IgD-negative memory B cell (primary cell): Measurements from ENCODE around the gene FAM76B. TPM values are rescaled to one million over a fixed set of nuclear protein-coding genes. Genes with fewer than 3 reads are reported as not detected.
"Not testable (repeated sequence)": the region's sequence is repeated elsewhere in the genome, so short reads cannot be mapped to it uniquely, and the experiment has no call there.

Experiments
- H3K27ac Mint-ChIP-seq, 3 donors: one replicate each; pipeline ENCODE4 v1.8.0; 2020 to 2022; ENCODE audit warnings: mild to moderate bottlenecking in 3 of 3, mixed read lengths in 3 of 3, moderate library complexity in 1 of 3
- H3K27me3 Mint-ChIP-seq: one replicate; pipeline ENCODE4 v1.8.0; 2021; ENCODE audit warnings: mixed read lengths
- H3K36me3 Mint-ChIP-seq: one replicate; pipeline ENCODE4 v1.8.0; 2020; ENCODE audit warnings: mild to moderate bottlenecking, mixed read lengths
- H3K4me1 Mint-ChIP-seq, 3 donors: one replicate each; pipeline ENCODE4 v1.8.0; 2020 to 2022; ENCODE audit warnings: mixed read lengths in 3 of 3, mild to moderate bottlenecking in 1 of 3
- H3K4me3 Mint-ChIP-seq, 4 donors: one replicate each; pipeline ENCODE4 v1.8.0; 2020 to 2022; ENCODE audit warnings: mild to moderate bottlenecking in 4 of 4, mixed read lengths in 4 of 4, moderate library complexity in 3 of 4
- H3K9me3 Mint-ChIP-seq, 3 donors: one replicate each; pipeline ENCODE4 v1.8.0; 2020 to 2021; ENCODE audit warnings: mixed read lengths in 3 of 3, mild to moderate bottlenecking in 1 of 3
- polyA plus RNA-seq: library from polyadenylated mRNA; unstranded; fragments of 300-500 nt; fragmentation: Illumina TruSeq; gene quantifications from one replicate; pipeline ENCODE4 v1.2.3, GENCODE V29; 2021

Gene FAM76B
- polyA plus RNA-seq = 19.6 TPM

- H3K9me3 Mint-ChIP-seq = no peaks in the 10 kb centered on the region
- peaks cover 27 to 37% (median 35%) of the 10 kb centered on the region in 3 donors for H3K4me1 Mint-ChIP-seq
- peak within 1 kb of the TSS; percentile 100 for H3K27ac Mint-ChIP-seq
- H3K36me3 Mint-ChIP-seq = peaks cover 5% of the 10 kb centered on the region
- no peaks in the 10 kb centered on the region for H3K27me3 Mint-ChIP-seq
- H3K4me3 Mint-ChIP-seq = peak within 1 kb of the TSS; percentile 99 to 100 (median 100)
These were observed at the start of gene FAM76B for GRCh38 chr11:95789506-95790122. TSS of gene FAM76B (minus strand) at chr11:95789782. CDS start at chr11:95789478, 304 bp downstream.

DNA sequence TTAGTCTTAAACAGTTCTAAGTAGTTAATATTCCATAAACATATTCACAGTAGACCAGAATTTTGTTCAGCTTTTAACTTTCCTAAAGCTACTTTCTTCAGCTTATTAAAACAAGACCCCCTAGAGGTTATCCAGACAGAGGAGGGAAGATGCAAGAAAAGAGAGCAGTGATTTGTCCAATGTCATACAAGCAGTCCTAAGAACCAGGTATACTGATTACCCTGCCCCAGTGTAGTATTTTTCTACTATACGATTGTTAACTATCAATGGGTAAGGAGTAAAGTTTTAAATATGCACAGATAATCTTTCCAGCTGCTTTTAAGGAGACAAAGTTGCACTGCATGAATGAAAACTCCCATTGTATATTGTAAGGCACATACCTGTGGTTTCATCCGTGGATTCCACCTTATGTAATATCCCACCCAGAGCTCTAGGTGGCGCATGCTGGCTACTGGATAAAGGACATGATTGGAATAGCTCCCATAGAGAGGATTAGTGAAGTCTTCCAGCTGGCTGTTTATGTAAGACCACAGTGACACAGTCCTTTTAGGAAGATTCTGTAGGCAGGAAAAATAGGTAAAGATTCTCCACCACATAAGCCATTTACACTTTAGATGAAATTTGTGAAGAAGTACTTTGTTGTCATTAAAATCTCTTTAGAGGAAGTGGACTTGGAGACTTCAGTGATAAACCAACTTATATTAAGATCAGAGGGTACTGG is 46.3 kb upstream of the FAM76B start:
- peaks cover 0 to 2% (median 0%) of the 10 kb centered on the region in 3 donors for H3K4me1 Mint-ChIP-seq
- H3K9me3 Mint-ChIP-seq = no peaks in the 10 kb centered on the region
- H3K36me3 Mint-ChIP-seq = peaks cover under 1% of the 10 kb centered on the region
- H3K27me3 Mint-ChIP-seq = no peaks in the 10 kb centered on the region
- peak overlapping the region in 2 of 3 donors; percentile 2 to 11 for H3K27ac Mint-ChIP-seq
- no peak overlapping the region for H3K4me3 Mint-ChIP-seq

- Mint-ChIP-seq H3K4me3 (peak overlapping the region in 1 of 4 donors; percentile 9), H3K36me3 (peaks cover 5% of the 10 kb centered on the region), H3K27me3 (no peaks in the 10 kb centered on the region), H3K27ac (peak overlapping the region in 2 of 3 donors; percentile 11 to 71), H3K9me3 (no peaks in the 10 kb centered on the region), H3K4me1 (peaks cover 0 to 2% (median 0%) of the 10 kb centered on the region in 3 donors)
These were observed 45.8 kb upstream of the FAM76B start for GRCh38 chr11:95835351-95835750.

GRCh38 chr11:95833378-95833777 is 43.8 kb upstream of the FAM76B start:
- no peaks in the 10 kb centered on the region for H3K9me3 Mint-ChIP-seq
- H3K4me1 Mint-ChIP-seq = peaks cover 0 to 4% (median 0%) of the 10 kb centered on the region in 3 donors
- no peak overlapping the region for H3K4me3 Mint-ChIP-seq
- peaks cover 7% of the 10 kb centered on the region for H3K36me3 Mint-ChIP-seq
- H3K27me3 Mint-ChIP-seq = no peaks in the 10 kb centered on the region
- peak overlapping the region in 1 of 3 donors; percentile 50 for H3K27ac Mint-ChIP-seq

- Mint-ChIP-seq H3K9me3 (no peaks in the 10 kb centered on the region), H3K4me3 (no peak overlapping the region), H3K27me3 (no peaks in the 10 kb centered on the region), H3K36me3 (peaks cover 11% of the 10 kb centered on the region), H3K27ac (no peak overlapping the region), H3K4me1 (peaks cover 0 to 4% (median 0%) of the 10 kb centered on the region in 3 donors)
These were observed 43.2 kb upstream of the FAM76B start for GRCh38 chr11:95832763-95833162.

DNA sequence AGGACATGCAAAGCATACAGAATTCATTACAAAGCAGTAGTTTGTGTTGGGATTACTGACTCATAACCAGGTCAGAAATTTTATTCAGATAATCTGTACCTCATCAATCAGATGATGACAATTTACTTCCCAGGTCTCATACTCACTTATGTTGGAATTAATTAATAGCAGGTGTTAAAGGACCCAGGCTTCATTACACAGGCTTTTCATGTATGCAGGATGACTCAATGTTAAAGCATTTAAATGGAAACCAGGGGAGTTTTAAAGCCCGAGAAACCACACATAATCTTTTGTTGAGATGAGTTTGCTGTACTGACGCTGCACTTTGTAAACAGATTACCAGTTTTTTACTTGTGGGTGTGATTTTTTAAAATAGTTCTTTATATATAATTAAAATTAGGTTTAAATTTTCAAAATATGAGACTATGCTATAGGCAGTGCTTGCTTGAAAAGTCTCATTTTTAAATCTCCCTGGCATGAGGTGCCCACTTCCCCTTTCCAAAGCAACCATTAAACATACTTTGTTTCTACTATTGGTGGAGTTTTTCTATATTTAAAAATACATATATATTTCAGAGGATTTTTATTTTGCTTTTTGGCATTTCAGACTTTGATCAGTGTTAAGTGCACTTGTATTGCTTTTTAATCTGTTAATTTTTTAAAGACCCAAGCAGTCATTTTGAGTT is 41.8 kb upstream of the FAM76B start:
- Mint-ChIP-seq H3K4me1 (peaks cover 0 to 4% (median 0%) of the 10 kb centered on the region in 3 donors), H3K9me3 (no peaks in the 10 kb centered on the region), H3K4me3 (no peak overlapping the region), H3K27me3 (no peaks in the 10 kb centered on the region), H3K27ac (no peak overlapping the region), H3K36me3 (peaks cover 15% of the 10 kb centered on the region)

GRCh38 chr11:95829580-95830259 is 40.1 kb upstream of the FAM76B start:
- Mint-ChIP-seq H3K9me3 (peaks cover 0 to 2% (median 0%) of the 10 kb centered on the region in 3 donors), H3K4me3 (no peak overlapping the region), H3K36me3 (peaks cover 17% of the 10 kb centered on the region), H3K4me1 (peaks cover 0 to 4% (median 0%) of the 10 kb centered on the region in 3 donors), H3K27me3 (no peaks in the 10 kb centered on the region), H3K27ac (no peak overlapping the region)

- Mint-ChIP-seq H3K4me1 (peaks cover 0 to 2% (median 0%) of the 10 kb centered on the region in 3 donors), H3K36me3 (peaks cover 17% of the 10 kb centered on the region), H3K27me3 (no peaks in the 10 kb centered on the region), H3K9me3 (peaks cover 0 to 2% (median 0%) of the 10 kb centered on the region in 3 donors), H3K27ac (no peak overlapping the region), H3K4me3 (no peak overlapping the region)
These were observed 38.1 kb upstream of the FAM76B start for GRCh38 chr11:95827696-95828095.

DNA sequence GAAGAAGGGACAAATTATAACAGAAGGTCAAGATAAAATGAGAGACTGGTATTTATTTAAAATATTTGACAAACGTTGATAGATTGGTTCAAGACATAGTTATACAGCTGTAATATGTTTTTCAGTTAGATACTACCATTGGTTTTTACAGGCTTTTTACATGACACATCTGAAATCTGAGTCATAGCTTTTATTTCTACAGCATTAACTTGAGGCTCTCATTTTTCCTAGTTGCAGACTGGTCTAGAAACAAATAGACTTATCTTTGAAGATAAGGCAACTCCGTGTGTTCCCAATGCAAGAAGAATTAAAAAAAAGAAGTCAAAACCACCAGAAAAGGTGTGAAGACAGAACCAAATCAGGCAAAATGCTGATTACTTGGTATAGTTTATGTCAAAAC is 32.1 kb upstream of the FAM76B start:
- H3K27ac Mint-ChIP-seq = no peak overlapping the region
- H3K4me1 Mint-ChIP-seq = no peaks in the 10 kb centered on the region
- peaks cover 0 to 2% (median 0%) of the 10 kb centered on the region in 3 donors for H3K9me3 Mint-ChIP-seq
- no peaks in the 10 kb centered on the region for H3K27me3 Mint-ChIP-seq
- no peak overlapping the region for H3K4me3 Mint-ChIP-seq
- H3K36me3 Mint-ChIP-seq = peaks cover 3% of the 10 kb centered on the region

DNA sequence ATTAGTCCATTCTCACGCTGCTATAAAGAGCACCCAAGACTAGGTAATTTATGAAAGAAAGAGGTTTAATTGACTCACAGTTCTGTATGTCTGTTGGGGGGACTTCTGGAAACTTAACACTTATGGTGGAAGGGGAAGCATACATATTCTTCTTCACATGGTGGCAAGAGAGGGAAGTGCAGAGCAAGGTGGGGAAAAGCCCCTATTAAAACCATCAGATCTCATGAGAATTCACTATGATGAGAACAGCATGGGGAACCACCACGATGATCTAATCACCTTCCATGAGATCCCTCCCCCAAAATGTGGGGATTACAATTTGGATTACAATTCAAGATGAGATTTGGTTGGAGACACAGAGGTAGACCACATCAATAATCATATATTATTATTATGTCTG is 26.5 kb upstream of the FAM76B start:
- peaks cover 7% of the 10 kb centered on the region for H3K36me3 Mint-ChIP-seq
- no peaks in the 10 kb centered on the region for H3K9me3 Mint-ChIP-seq
- no peaks in the 10 kb centered on the region for H3K27me3 Mint-ChIP-seq
- no peak overlapping the region for H3K4me3 Mint-ChIP-seq
- peak overlapping the region in 1 of 3 donors; percentile 17 for H3K27ac Mint-ChIP-seq
- peaks cover 0 to 5% (median 1%) of the 10 kb centered on the region in 3 donors for H3K4me1 Mint-ChIP-seq

DNA sequence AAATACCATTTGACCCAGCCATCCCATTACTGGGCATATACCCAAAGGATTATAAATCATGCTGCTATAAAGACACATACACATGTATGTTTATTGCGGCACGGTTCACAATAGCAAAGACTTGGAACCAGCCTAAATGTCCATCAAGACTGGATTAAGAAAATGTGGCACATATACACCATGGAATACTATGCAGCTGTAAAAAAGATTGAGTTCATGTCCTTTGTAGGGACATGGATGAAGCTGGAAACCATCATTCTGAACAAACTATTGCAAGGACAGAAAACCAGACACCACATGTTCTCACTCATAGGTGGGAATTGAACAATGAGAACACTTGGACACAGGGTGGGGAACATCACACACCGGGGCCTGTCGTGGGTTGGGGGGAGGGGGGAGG is 21.5 kb upstream of the FAM76B start:
- not testable (repeated sequence) for H3K27ac Mint-ChIP-seq, H3K4me3 Mint-ChIP-seq, H3K4me1 Mint-ChIP-seq, H3K36me3 Mint-ChIP-seq, H3K9me3 Mint-ChIP-seq, H3K27me3 Mint-ChIP-seq

GRCh38 chr11:95806464-95806863 is 16.9 kb upstream of the FAM76B start:
- H3K27ac Mint-ChIP-seq, H3K9me3 Mint-ChIP-seq, H3K27me3 Mint-ChIP-seq, H3K36me3 Mint-ChIP-seq, H3K4me3 Mint-ChIP-seq, H3K4me1 Mint-ChIP-seq: not testable (repeated sequence)

DNA sequence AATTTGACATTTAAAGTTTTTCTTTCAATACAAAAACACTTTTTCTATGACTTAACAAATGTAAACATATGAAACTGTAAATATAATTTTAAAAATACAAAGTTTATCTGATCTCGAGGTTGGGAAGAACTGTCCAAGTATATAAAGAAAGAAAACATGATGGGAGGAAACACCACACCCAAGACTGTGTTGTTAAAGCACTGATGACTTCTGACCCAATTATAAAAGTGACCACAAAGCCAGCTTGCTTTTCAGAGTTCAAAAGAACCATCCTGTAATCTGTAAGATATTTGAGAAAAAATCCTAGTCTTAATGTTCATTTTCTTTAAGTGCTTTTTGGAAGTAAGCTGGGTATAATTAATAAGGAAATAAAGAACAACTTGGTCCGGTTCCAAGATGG is 16.3 kb upstream of the FAM76B start:
- Mint-ChIP-seq H3K4me3 (no peak overlapping the region), H3K27ac (no peak overlapping the region), H3K36me3 (peaks cover 1% of the 10 kb centered on the region), H3K9me3 (peaks cover 0 to 2% (median 0%) of the 10 kb centered on the region in 3 donors), H3K4me1 (peaks cover 0 to 3% (median 0%) of the 10 kb centered on the region in 3 donors), H3K27me3 (no peaks in the 10 kb centered on the region)

DNA sequence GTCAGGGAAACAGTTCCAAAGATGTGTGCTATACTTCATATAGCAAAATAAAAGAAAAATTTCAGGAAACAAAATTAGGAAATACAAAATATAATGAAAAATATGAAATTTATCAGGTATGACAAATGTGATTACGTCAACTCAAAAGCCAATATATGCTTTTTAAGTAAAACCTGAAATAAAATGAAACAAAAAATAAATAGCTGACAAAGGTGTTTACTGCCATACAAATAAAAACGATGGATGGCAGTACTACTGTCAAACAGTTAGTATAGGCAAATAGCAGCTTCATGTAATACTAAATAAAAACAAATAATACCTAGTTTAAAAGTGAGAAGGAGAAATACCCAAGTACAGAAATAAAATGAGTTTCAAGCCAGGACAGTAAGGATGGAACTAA is 14.4 kb upstream of the FAM76B start:
- Mint-ChIP-seq H3K4me1 (peaks cover 2 to 8% (median 3%) of the 10 kb centered on the region in 3 donors), H3K4me3 (no peak overlapping the region), H3K9me3 (no peaks in the 10 kb centered on the region), H3K27me3 (no peaks in the 10 kb centered on the region), H3K36me3 (peaks cover 4% of the 10 kb centered on the region), H3K27ac (no peak overlapping the region)

GRCh38 chr11:95802806-95803205 is 13.2 kb upstream of the FAM76B start:
- H3K36me3 Mint-ChIP-seq = peaks cover 4% of the 10 kb centered on the region
- no peak overlapping the region for H3K4me3 Mint-ChIP-seq
- no peak overlapping the region for H3K27ac Mint-ChIP-seq
- no peaks in the 10 kb centered on the region for H3K27me3 Mint-ChIP-seq
- no peaks in the 10 kb centered on the region for H3K9me3 Mint-ChIP-seq
- H3K4me1 Mint-ChIP-seq = peaks cover 4 to 8% (median 5%) of the 10 kb centered on the region in 3 donors
